ENCODE results near the gene CAPG. TPM values are rescaled to one million over a fixed set of nuclear protein-coding genes. Genes with fewer than 3 reads are reported as not detected.

CAPG gene
- total RNA-seq, 2 experiments from 2014 or later = 8.1 to 9.8 TPM

GRCh38 chr2:85395912-85396475 lies 14.2 kb downstream of the CAPG start:
- DNase-seq (ENCODE audit: low spot score) = no peak
- no peak overlapping the region for H3K4me2 ChIP-seq (ENCODE audit: low read length)
- intact Hi-C loops (cut with micrococcal nuclease; ENCODE audit: unreplicated experiment) = no loop called here
- CTCF ChIA-PET (ENCODE audit: unreplicated experiment) = no interaction called here
- no peak for TF ChIP-seq EZH2phosphoT487 (IDR thresholded peaks at IDR 0.05; ENCODE audit: borderline replicate concordance, low read depth, low read length)
- TF ChIP-seq CTCF (conservative IDR thresholded peaks at IDR 0.05; ENCODE audit: low read length) = no peak
- peaks cover 8% of the 10 kb centered on the region for H3K4me1 ChIP-seq (ENCODE audit: insufficient read depth, low read length, poor library complexity, severe bottlenecking)
- POLR2A ChIA-PET = no interaction called here
- H3K27ac ChIP-seq (ENCODE audit: low read depth, low read length, poor library complexity, severe bottlenecking) = no peak overlapping the region
- no peak overlapping the region for H2AFZ ChIP-seq (ENCODE audit: low read length)
- no peaks in the 10 kb centered on the region for H3K79me2 ChIP-seq (ENCODE audit: insufficient read depth, low read depth, low read length)
- no peaks in the 10 kb centered on the region for H4K20me1 ChIP-seq (ENCODE audit: insufficient read depth, low read length)
- no peaks in the 10 kb centered on the region for H3K9me2 ChIP-seq (ENCODE audit: insufficient read depth, low read length)
- no peaks in the 10 kb centered on the region for H3K9me3 ChIP-seq (ENCODE audit: low read length)
- H3K4me3 ChIP-seq (ENCODE audit: low read depth, low read length, poor library complexity, severe bottlenecking) = no peak overlapping the region
- H3K36me3 ChIP-seq (ENCODE audit: insufficient read depth, low read length) = no peaks in the 10 kb centered on the region
- no TSS peak for BruUV-seq (replicated peaks)

GRCh38 chr2:85394976-85395375 lies 15.2 kb downstream of the CAPG start:
- no peaks in the 10 kb centered on the region for H3K9me2 ChIP-seq (ENCODE audit: insufficient read depth, low read length)
- no peaks in the 10 kb centered on the region for H3K36me3 ChIP-seq (ENCODE audit: insufficient read depth, low read length)
- no peak for TF ChIP-seq EZH2phosphoT487 (IDR thresholded peaks at IDR 0.05; ENCODE audit: borderline replicate concordance, low read depth, low read length)
- TF ChIP-seq CTCF (conservative IDR thresholded peaks at IDR 0.05; ENCODE audit: low read length) = no peak
- H3K27ac ChIP-seq (ENCODE audit: low read depth, low read length, poor library complexity, severe bottlenecking) = no peak overlapping the region
- H3K79me2 ChIP-seq (ENCODE audit: insufficient read depth, low read depth, low read length) = no peaks in the 10 kb centered on the region
- ChIA-PET POLR2A (interaction anchor here (0.6 kb wide), 1 partner anchor 13 kb away, joined by 5 read pairs; no protein-coding TSS in a partner anchor), CTCF (ENCODE audit: unreplicated experiment) (interaction anchor here (0.6 kb wide), 1 partner anchor 22 kb away, joined by 6 read pairs; no protein-coding TSS in a partner anchor)
- no peaks in the 10 kb centered on the region for H3K9me3 ChIP-seq (ENCODE audit: low read length)
- no peak overlapping the region for H3K4me3 ChIP-seq (ENCODE audit: low read depth, low read length, poor library complexity, severe bottlenecking)
- H2AFZ ChIP-seq (ENCODE audit: low read length) = no peak overlapping the region
- intact Hi-C loops (cut with micrococcal nuclease; ENCODE audit: unreplicated experiment) = no loop called here
- H4K20me1 ChIP-seq (ENCODE audit: insufficient read depth, low read length) = no peaks in the 10 kb centered on the region
- BruUV-seq (replicated peaks) = no TSS peak
- peaks cover 8% of the 10 kb centered on the region for H3K4me1 ChIP-seq (ENCODE audit: insufficient read depth, low read length, poor library complexity, severe bottlenecking)
- no peak overlapping the region for H3K4me2 ChIP-seq (ENCODE audit: low read length)
- no peak for DNase-seq (ENCODE audit: low spot score)

GRCh38 chr2:85394261-85394681 lies 15.9 kb downstream of the CAPG start:
- TF ChIP-seq EZH2phosphoT487 (IDR thresholded peaks at IDR 0.05; ENCODE audit: borderline replicate concordance, low read depth, low read length) (no peak), CTCF (conservative IDR thresholded peaks at IDR 0.05; ENCODE audit: low read length) (no peak)
- no TSS peak for BruUV-seq (replicated peaks)
- ChIA-PET POLR2A (interaction anchor here (0.6 kb wide), 1 partner anchor 1268 kb away, joined by 3 read pairs; no protein-coding TSS in a partner anchor), CTCF (ENCODE audit: unreplicated experiment) (no interaction called here)
- no peak for DNase-seq (ENCODE audit: low spot score)
- H3K4me3 ChIP-seq (ENCODE audit: low read depth, low read length, poor library complexity, severe bottlenecking) = no peak overlapping the region
- no peaks in the 10 kb centered on the region for H3K79me2 ChIP-seq (ENCODE audit: insufficient read depth, low read depth, low read length)
- no peaks in the 10 kb centered on the region for H3K36me3 ChIP-seq (ENCODE audit: insufficient read depth, low read length)
- H3K9me3 ChIP-seq (ENCODE audit: low read length) = no peaks in the 10 kb centered on the region
- intact Hi-C loops (cut with micrococcal nuclease; ENCODE audit: unreplicated experiment) = no loop called here
- no peaks in the 10 kb centered on the region for H3K9me2 ChIP-seq (ENCODE audit: insufficient read depth, low read length)
- H3K27ac ChIP-seq (ENCODE audit: low read depth, low read length, poor library complexity, severe bottlenecking) = no peak overlapping the region
- H4K20me1 ChIP-seq (ENCODE audit: insufficient read depth, low read length) = no peaks in the 10 kb centered on the region
- no peak overlapping the region for H2AFZ ChIP-seq (ENCODE audit: low read length)
- H3K4me2 ChIP-seq (ENCODE audit: low read length) = no peak overlapping the region
- peaks cover 8% of the 10 kb centered on the region for H3K4me1 ChIP-seq (ENCODE audit: insufficient read depth, low read length, poor library complexity, severe bottlenecking)
